HG03280 (cell line): ENCODE data around the gene PRMT7.
A peak's percentile ranks its signal among the peaks of the same experiment; 100 is the strongest.

Experiments used
- ATAC-seq: cut with Tn5 transposase; IDR thresholded peaks from one replicate; pipeline ENCODE4 v1.9.1; 2021; ENCODE audit warnings: mild to moderate bottlenecking, moderate library complexity; ENCODE audit not compliant: unreplicated experiment

PRMT7 gene

DNA sequence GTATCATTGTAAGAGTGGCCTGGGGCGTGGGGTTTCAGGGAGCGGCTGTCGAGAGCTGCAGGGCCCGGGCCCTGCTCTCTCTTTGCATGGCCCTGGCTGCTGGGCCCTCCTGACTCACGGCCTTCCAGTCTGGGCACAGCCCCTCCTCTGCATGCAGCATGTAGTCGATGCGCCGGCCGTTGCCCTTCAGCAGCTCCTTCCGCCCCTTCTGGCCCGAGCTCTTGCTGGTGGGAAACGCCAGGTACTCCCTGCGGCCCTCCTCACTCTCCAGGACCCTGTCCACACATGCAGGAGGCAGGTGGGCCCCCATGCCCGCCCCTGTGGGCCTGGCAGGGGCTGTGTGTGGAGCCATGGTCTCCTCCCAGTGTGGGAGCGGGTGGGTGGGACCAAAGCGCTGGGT, 50.7 kb downstream of the PRMT7 start:
- no peak for ATAC-seq

DNA sequence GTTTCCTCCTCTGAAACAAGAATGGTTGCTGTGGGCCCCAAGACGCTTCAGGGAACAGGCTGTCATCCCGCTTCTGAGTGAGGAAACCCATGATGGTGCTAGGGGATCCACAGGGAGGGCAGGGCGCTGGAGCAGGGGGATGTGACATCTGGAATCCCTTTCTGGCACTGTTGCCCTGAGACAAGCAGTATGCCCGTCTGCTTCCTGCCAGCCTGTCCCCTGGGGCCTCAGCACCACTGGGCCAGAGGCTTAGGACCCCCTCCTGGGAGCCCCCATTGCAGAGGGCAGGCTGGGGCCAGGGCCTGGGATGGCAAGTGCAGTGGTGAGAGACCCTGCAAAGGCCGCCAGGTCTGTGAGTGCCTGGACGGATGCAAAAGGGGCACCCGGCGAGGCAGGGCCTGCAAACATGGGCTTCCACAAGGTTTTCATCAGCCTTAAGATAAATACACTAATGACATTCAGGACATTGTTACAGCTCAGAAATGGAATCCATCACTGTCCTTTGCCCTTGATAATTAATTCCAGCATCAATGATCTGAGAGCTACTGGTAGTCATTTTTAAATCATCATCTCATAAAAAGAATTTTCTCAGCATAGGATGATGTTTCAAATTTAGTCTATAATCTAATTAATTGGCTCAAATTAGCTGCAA, 51.6 kb downstream of the PRMT7 start:
- ATAC-seq = no peak

DNA sequence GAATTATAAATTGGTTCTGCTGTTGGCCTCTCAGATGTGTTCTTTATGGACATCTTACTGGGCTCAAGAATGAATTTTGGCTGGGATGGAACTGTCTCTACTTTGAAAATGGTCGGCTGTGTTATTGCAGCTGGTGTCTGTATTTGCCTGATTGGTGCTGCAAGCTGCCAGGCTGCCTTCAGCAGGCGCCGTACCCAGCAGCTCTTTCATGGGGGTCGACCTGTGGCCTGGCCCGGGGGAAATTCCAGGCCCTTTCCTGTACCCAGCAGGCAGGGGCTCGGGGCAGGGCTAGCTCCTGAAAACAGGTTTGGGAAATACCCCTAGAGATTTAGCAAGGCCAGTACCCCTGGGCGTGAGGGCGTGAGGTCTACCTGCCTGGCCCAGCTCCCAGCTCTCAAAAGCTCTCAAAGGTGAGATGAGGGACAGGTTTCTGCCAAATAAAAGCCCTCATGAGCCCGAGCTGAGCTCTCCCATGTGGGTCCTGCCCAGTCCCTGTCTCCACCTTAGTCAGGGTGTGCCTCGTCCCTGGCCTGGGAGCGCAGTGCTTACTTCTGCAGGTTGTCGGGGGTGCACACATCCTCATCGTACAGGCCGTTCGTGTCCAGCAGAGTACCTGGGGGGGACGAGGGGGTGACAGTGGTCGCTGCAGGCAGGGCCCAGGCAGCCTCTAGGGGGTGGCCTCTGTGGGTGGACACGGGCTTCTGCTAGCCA, 52.3 kb downstream of the PRMT7 start:
- ATAC-seq = no peak

DNA sequence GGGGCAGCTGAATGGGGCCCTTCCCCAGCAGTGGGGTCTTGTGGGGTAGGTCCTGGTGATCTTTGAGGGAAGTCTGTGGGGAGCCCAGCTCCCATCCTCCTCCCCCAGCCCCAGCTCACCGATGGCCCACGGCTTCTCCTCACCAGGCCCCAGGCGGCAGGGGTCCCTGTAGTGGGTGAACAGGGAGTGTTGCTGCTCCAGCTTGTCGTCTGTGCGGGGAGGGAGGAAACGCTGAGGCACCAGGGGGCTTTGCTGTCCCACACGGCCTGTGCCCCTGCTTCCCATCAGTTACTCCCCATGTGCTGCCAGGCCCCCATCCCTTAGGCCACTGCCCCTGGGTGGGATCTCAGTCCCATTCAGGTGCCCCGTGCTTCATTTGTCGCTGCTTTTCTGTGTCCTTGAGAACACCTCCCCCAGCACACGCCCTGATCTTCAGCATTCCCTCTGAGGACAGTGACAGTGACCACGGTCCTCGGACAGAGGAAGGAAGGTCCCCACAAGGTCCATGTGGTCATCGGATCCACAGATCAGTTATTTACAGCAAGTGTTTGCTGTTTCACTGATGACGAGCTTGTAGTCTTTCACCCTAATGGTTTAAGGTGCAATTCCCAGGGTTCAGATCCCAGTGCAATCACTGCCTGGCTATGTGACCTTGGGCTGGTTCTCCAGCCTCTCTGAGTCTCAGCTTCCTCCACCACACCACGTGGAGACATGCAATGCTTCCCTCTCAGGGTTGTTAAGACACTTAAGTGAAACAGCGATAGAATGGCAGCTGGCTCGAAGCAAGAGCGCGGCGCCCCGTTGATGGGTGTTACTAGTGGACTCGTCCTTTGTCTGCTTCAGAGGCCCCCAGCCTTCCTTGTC, 53.1 kb downstream of the PRMT7 start:
- ATAC-seq = no peak

DNA sequence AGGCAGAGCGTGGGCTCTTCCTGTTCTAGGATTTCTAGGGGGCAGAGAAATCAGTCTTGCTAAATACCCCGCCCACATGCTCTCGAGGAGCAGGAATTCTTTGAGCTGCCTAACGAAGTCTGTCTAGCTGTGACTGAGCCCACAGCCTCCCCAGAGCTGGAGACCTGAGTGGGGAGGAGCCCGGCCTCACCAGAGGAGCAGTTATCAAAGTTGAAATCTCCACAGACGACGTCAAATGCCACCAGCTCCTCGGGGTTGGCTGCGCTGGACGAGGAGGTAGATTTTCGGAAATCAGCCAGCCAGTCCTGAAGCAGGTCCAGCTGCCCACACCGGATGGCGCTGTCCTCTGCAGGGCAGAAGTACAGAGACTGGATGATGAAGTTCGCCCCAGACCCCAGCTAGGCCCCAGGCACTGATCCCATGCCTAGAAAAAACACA, 53.8 kb downstream of the PRMT7 start:
- ATAC-seq = no peak

DNA sequence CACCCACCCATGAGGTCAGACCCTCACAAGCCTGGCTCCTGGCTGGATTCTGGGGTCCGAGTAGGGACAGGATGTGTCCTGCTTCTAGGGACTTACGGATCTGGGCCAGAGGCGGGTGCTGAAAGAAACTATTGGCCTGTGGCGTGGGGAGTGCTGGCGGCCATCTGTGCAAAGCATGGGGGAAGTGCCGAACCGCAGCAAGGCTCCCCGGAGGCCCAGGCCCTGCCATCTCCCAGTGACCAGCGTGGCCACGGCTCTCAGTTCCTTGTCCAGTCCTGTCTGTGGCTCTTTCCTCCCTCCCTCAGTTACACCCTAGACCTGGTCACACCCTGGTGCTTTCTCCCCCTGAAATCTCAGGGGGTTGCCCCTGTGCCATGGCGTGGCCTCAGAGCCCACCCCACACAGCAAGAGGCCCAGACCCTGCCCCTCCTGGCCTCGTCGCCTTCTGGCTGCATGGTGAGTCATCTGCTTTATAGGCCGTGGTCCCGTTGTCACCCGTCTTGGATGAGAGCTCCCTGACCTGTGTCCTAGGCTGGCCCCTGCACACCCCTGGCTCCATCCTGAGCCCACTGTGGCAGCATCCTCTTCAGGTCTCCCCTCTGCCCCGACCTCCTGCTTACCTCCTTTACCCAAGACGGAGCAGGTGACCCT, 54.5 kb downstream of the PRMT7 start:
- ATAC-seq = no peak

DNA sequence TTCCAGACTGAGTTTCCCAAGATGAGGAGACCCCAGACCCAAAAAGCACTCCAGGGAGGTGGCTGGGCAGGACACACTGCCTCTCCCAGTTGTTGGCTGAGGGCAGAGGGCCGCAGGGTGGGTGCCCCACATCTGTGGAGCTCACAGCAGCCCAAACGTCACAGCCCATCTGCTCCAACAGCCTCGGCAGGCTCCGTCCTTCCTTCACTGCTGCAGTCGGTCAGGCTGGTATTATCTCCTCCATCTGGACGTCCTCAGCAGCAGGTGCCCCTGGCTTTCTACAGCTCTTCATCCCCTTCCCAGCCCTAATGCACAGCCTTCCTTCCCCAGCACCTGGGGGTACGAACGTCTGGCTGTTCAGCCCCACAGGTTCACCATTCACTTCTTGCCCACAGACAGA, 55.2 kb downstream of the PRMT7 start:
- ATAC-seq = no peak

DNA sequence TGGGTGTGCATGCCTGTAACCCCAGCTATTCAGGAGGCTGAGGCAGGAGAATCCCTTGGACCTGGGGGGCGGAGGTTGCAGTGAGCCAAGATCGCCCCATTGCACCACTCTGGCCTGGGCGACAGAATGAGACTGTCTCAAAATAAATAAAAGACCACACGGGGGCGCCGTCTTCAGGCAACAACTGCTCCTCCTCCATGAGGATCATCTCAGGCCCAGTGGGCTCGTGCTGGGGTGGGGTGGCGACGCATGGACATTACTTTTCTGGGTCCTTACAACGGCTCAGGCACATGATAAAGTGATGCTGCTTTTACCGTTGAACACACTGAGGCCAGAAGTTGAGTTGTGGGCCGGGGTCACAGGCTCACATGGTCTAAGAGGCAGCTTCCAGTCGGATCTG, 56.2 kb downstream of the PRMT7 start:
- no peak for ATAC-seq

DNA sequence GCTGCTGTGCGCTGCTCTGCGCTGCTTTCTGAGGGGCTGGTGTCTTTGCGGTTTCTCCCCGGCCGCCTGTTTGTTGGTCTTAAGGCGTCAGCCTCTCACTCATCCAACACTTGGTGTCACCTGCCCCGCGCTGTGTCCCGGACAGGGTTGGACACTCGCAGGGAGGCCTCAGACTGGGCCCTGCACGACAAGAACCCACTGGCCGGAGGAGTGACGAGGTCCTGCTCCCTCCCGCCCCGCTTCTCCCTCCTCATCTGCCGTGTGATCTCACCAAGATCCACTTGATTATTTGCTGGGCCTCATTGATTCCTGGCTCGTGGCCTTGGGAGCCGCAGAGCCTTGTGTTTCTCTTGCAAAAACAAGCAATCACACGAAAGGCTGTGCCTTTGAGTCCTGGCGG, 56.6 kb downstream of the PRMT7 start:
- no peak for ATAC-seq

DNA sequence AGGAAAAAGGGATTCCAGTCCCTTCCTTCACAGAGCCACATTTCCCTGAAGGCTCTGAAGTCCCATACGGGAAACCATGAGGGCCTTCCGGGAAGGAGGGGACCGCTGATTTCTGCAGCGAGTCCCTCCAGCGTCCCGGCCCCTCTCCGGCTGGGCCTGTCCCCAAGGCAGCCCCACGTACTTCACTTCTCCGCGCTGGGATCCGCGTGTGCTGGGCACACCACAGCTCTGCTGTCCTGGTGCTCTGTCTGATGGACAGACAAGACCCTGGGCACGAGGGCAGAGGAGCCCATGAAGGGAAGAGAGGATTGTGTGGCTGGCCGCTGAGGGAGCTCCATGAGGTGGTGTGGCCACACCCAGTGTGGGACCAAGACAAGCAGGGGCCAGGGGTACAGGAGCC, 57.1 kb downstream of the PRMT7 start:
- no peak for ATAC-seq

DNA sequence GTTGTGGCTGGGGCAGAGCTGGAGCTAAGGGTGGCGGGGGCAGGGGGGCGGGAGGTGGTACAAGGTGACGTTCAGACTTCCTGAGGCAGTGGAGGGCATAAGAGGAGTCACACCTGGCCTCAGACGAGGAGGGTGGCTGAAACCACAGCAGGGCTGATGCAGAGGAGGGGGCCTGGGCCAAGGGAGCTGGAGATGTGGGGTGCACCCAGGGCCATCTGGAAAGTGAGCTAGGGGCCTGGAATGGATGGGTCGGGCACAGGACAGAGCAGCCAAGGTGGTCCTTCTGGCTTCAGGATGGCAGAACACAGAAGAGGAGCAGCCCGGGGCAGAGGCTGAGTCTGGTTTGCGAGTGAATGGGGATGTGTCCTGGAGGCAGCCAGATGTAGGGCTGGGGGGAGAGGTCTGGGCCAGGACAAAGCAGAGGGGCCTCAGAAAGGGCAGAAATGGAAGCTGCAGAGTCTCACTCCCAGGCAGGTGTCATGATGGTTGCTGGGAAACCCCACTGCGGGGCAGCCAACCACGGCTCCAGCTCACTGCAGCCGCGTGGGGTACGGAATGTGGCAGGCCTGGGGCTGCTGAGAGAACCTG, 57.6 kb downstream of the PRMT7 start:
- no peak for ATAC-seq

DNA sequence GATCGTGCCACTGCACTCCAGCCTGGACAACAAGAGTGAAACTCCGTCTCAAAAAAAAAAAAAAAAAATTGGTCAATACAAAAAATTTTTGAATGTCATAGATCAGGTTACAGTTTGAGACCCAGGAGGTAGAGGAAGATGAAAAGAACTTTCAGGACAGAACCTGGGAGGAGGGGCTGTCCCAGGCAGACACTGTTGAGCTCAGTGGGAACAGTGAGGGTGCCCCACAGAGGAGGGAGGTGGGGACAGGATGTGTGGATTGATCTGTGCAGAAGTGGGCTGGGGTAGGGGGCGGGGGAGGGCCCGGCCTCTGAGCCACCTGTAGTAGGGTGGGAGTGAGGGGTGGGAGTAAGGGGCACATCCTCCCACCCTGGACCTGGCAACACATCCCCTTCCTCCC, 58.3 kb downstream of the PRMT7 start:
- ATAC-seq = no peak

DNA sequence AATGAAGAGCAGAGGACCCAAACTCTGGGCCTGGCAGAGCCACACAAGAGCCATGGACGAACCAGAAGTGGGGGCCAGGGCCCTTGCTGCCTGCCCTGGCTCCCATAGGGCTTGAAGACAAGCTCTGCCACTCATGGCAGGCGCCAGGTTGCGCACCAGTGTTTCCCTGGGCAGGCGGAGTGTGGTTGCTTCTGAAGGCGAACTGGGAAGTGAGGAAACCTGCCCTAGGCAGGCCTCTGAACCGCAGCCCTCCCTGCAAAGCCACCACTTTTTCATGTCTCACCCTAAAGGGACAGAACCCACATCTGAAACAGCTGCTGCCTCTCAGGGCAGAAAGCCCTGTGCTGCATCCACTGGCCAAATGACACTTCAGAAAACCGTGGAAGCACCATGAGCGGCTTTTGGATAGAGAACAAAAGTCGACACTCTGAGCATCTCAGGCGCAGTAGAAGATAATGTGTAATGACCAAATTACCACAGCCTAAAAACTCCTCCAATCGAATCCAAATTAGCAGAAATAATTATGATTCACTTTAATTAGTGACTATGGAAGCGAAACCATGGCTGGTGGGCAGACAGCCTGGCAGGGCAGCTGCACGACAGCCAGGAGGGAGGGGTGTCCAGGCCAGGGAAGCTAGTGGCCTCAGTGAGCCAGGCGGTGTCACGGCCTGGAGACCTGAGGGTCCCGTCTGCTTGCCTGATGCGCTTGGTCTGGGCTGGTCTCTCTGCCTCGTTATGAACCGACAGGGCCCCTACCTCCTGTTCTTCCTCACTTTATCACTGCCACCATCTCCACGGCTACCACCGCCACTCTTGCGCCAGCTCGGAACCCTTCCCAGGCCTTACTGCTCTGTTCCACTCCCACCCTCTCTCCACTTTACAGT, 59.1 kb downstream of the PRMT7 start:
- ATAC-seq = peak; percentile 50

DNA sequence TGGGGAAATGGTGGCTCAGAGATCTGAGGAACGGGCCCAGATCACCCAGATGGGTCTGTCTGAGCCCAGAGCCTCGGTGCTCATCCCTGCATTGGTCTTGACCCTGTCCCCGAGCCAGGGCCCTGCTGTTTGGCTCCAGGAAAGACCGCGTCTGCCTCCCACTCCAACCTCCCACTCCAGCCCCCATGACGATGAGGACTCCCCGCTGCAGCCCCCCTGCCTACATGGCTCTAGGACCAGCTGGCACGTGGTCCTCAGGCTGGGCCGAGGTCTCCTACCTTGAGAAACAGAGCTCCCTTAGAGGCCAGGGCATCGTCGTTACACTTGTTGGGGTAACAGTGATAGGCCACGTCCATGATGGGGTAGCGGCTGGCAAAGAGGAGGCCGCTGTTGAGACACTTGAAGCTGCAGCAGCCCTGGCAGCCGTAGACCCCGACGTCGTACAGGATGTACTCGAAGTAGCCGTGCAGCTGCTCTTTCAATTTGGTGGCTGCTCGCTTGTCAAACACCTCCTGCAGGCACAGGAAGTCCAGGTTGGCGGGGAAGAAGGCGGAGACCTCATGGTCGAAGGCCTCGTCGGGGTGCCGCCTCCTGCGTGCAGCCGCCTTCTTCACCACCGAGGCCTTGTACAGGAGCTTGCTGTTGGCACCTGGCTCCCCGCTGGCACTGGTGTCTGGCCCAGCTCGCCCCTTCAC, 59.9 kb downstream of the PRMT7 start:
- no peak for ATAC-seq

DNA sequence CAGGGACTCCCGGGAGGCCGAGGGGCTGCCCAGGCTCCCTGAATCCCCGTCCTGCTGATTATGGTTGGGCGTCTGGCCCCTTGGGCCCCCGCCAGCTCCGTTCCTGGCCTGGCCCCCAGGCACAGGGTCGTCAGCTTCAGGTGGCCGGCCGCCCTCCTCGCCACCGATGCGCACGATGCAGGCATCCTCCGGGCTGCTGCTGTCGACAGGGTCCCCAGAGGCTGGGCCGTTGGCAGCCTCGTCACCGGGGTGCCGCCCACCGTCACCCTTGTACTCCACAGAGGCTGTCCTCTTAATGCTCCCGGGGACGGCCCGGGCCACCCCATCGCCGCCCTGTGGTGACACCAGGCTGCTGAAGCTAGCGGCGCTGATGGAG, 60.4 kb downstream of the PRMT7 start:
- ATAC-seq = no peak

DNA sequence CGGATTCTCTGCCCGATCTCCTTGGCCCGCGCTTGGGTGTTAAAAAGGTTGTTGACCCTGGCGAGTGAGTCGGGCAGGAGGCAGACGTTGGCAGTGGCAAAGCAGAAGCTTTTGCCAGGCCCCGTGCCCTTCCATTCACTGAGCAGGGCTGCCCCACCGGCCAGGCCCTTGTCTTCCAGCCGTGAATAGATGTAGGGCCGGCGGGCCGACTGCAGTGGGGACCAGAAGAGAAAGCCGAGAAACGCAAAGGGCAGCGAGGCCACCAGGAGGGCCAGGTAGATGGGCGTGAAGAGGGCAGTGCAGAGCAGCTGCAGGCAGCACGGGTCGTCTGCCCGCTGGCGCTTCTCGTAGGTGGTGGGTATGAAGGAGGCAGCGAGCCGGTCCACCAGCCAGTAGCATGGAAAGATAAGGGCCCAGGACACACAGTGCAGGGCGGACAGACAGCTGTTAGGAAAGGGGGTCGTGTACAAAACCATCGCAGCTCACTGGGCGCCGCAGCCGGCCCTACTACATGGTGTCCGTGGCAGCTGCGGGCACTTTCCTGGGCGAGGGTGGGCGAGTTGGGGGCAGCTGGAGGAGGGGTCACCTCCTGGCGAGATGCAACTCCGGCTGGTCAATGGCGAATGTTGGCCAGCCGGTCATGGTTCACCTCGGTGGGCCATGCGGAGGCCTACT, 61.0 kb downstream of the PRMT7 start:
- ATAC-seq = no peak

DNA sequence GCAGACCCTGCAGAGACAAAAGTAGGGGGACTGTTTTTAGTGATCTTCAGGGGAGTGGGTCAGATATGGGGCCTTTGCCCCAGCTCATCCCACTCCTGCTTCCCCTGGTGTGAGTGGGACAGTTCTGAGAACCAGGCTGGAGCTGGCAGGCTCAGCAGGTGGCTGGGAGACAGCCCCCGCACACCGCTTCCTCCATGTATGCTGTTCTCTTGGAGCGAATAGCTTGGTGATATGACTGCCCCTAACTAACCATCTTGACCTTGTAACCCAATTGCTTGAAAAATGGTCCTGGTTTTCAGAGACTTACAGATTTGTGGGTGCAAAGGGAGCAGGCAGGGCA, 61.5 kb downstream of the PRMT7 start:
- ATAC-seq = no peak

DNA sequence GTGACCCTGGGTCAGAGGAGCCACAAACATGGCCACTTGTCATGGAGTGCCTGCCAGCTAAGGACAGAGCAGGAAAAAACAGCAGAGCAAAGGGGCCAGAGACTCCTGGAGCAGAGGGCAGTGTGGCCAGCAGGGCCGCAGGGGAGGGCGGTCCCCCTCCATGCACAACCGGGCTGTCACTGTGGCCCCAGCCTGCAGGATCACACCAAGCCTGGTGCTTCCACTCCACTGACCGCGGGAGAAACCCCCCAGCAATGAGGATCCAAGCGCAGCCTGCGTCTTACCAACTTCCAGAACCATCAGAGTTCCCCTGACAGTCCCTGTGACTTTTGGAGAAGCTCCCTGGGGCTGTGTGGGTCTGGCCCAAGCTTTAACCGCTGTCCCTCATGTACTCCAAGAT, 62.0 kb downstream of the PRMT7 start:
- no peak for ATAC-seq
